Trophoblast cell (in vitro differentiated cells and primary cell): ENCODE data around the gene RGL2.

Experiments used
- DNase-seq, 2 donors: peaks; one replicate each; pipeline ENCODE4 v3.0.0-alpha.2; 2016
- H2AFZ ChIP-seq: 2 replicates; pipeline ENCODE4 v1.6.1; 2013; ENCODE audit warnings: low read length, moderate library complexity, mild to moderate bottlenecking; ENCODE audit not compliant: insufficient read depth, poor library complexity
- H2AK5ac ChIP-seq: 2 replicates; pipeline ENCODE4 v1.6.1; 2013; ENCODE audit warnings: mild to moderate bottlenecking, low read length
- H2BK120ac ChIP-seq: 2 replicates; pipeline ENCODE4 v1.6.1; 2013; ENCODE audit warnings: low read length, mild to moderate bottlenecking, moderate library complexity; ENCODE audit not compliant: insufficient read depth, poor library complexity
- H2BK12ac ChIP-seq: 2 replicates; pipeline ENCODE4 v1.6.1; 2013; ENCODE audit warnings: mild to moderate bottlenecking, low read length, moderate library complexity
- H2BK5ac ChIP-seq: 2 replicates; pipeline ENCODE4 v1.6.1; 2013; ENCODE audit warnings: low read length, low read depth, moderate library complexity, mild to moderate bottlenecking; ENCODE audit not compliant: poor library complexity
- H3K14ac ChIP-seq: 2 replicates; pipeline ENCODE4 v1.6.1; 2013; ENCODE audit warnings: mild to moderate bottlenecking, low read length
- H3K18ac ChIP-seq: 2 replicates; pipeline ENCODE4 v1.6.1; 2013; ENCODE audit warnings: mild to moderate bottlenecking, low read length
- H3K23ac ChIP-seq: 2 replicates; pipeline ENCODE4 v1.6.1; 2013; ENCODE audit warnings: low read length
- H3K27ac ChIP-seq: 2 replicates; pipeline ENCODE4 v1.5.1; 2013; ENCODE audit warnings: low read depth, mild to moderate bottlenecking, inconsistent platforms, low read length, moderate library complexity
- H3K27me3 ChIP-seq: 2 replicates; pipeline ENCODE4 v1.6.1; 2013; ENCODE audit warnings: inconsistent platforms, mild to moderate bottlenecking, low read length, moderate library complexity; ENCODE audit not compliant: insufficient read depth
- H3K36me3 ChIP-seq, 2 experiments: 1 replicate in 1 of 2; 2 replicates in 1 of 2; pipeline ENCODE4 v1.6.1; 2013; ENCODE audit warnings: low read length in 2 of 2, mild to moderate bottlenecking in 2 of 2, moderate library complexity in 1 of 2; ENCODE audit not compliant: insufficient read depth in 2 of 2, control insufficient read depth in 1 of 2
- H3K4ac ChIP-seq: 2 replicates; pipeline ENCODE4 v1.6.1; 2013; ENCODE audit warnings: low read depth, mild to moderate bottlenecking, low read length, moderate library complexity
- H3K4me1 ChIP-seq, 2 experiments: 1 replicate in 1 of 2; 2 replicates in 1 of 2; pipeline ENCODE4 v1.6.1; 2013; ENCODE audit warnings: low read length in 2 of 2, mild to moderate bottlenecking in 2 of 2, moderate library complexity in 1 of 2; ENCODE audit not compliant: insufficient read depth in 2 of 2, control insufficient read depth in 1 of 2
- H3K4me2 ChIP-seq: 2 replicates; pipeline ENCODE4 v1.6.1; 2013; ENCODE audit warnings: inconsistent platforms, mild to moderate bottlenecking, low read length, moderate library complexity
- H3K4me3 ChIP-seq: 2 replicates; pipeline ENCODE4 v1.5.1; 2013; ENCODE audit warnings: mild to moderate bottlenecking, low read depth, low read length, inconsistent platforms
- H3K79me1 ChIP-seq: one replicate; pipeline ENCODE4 v1.6.1; 2013; ENCODE audit warnings: low read length
- H3K79me2 ChIP-seq: 2 replicates; pipeline ENCODE4 v1.6.1; 2013; ENCODE audit warnings: low read length, mild to moderate bottlenecking; ENCODE audit not compliant: control insufficient read depth, insufficient read depth, poor library complexity
- H3K9ac ChIP-seq: 2 replicates; pipeline ENCODE4 v1.6.1; 2013; ENCODE audit warnings: mild to moderate bottlenecking, low read length
- H3K9me3 ChIP-seq: 2 replicates; pipeline ENCODE4 v1.6.1; 2013; ENCODE audit warnings: low read depth, mild to moderate bottlenecking, control low read depth, inconsistent platforms, low read length; ENCODE audit not compliant: insufficient read depth
- H4K12ac ChIP-seq: 2 replicates; pipeline ENCODE4 v1.6.1; 2013; ENCODE audit warnings: low read depth, mild to moderate bottlenecking, low read length, moderate library complexity
- H4K8ac ChIP-seq: 2 replicates; pipeline ENCODE4 v1.6.1; 2013; ENCODE audit warnings: low read depth, mild to moderate bottlenecking, low read length, moderate library complexity
- H4K91ac ChIP-seq: one replicate; pipeline ENCODE4 v1.6.1; 2013; ENCODE audit warnings: low read depth, mild to moderate bottlenecking, low read length, moderate library complexity
- WGBS: extraction: QIAGEN DNeasy Blood & Tissue Kit; methylation state at CpG from one replicate; pipeline ENCODE4 v1.1.7; 2013; ENCODE audit warnings: missing lambda C conversion rate; ENCODE audit not compliant: insufficient read length, insufficient coverage; ENCODE audit errors: extremely low coverage; 5-methylcytosine and 5-hydroxymethylcytosine counted together

Gene RGL2

GRCh38 chr6:33319939-33320314 is 21.2 kb upstream of the RGL2 start:
- WGBS, result no CpG with 5 or more reads among the region's 3 CpGs
- no peak overlapping the region for H4K12ac ChIP-seq
- H2BK12ac ChIP-seq, result no peak overlapping the region
- H2BK120ac ChIP-seq, result peak overlapping the region; percentile 5
- H3K79me2 ChIP-seq, result peaks cover 10% of the 10 kb centered on the region
- no peak overlapping the region for H2AFZ ChIP-seq
- H3K27me3 ChIP-seq, result no peaks in the 10 kb centered on the region
- no peak overlapping the region for H3K4me3 ChIP-seq
- H4K8ac ChIP-seq, result no peak overlapping the region
- H2AK5ac ChIP-seq, result no peak overlapping the region
- H3K27ac ChIP-seq, result peak overlapping the region; percentile 43
- peaks cover 11% of the 10 kb centered on the region for H3K79me1 ChIP-seq
- peak overlapping the region; percentile 48 for H4K91ac ChIP-seq
- peaks cover 35 to 38% of the 10 kb centered on the region in 2 experiments for H3K36me3 ChIP-seq
- H2BK5ac ChIP-seq, result no peak overlapping the region
- no peaks in the 10 kb centered on the region for H3K9me3 ChIP-seq
- H3K18ac ChIP-seq, result peak overlapping the region; percentile 20
- DNase-seq, result no peak
- no peak overlapping the region for H3K9ac ChIP-seq
- H3K4me1 ChIP-seq, result peaks cover 21 to 29% of the 10 kb centered on the region in 2 experiments
- H3K4me2 ChIP-seq, result peak overlapping the region; percentile 14
- H3K14ac ChIP-seq, result no peak overlapping the region
- no peak overlapping the region for H3K23ac ChIP-seq
- peak overlapping the region; percentile 12 for H3K4ac ChIP-seq

- peaks cover 20% of the 10 kb centered on the region for H3K79me1 ChIP-seq
- no peak overlapping the region for H3K23ac ChIP-seq
- no peak for DNase-seq
- H2BK12ac ChIP-seq, result no peak overlapping the region
- peak overlapping the region; percentile 73 for H3K4me2 ChIP-seq
- H3K9me3 ChIP-seq, result no peaks in the 10 kb centered on the region
- H4K8ac ChIP-seq, result peak overlapping the region; percentile 36
- no peak overlapping the region for H4K12ac ChIP-seq
- peaks cover 15% of the 10 kb centered on the region for H3K79me2 ChIP-seq
- H3K18ac ChIP-seq, result no peak overlapping the region
- no peaks in the 10 kb centered on the region for H3K27me3 ChIP-seq
- H2AFZ ChIP-seq, result no peak overlapping the region
- peak overlapping the region; percentile 1 for H3K9ac ChIP-seq
- peaks cover 35 to 38% of the 10 kb centered on the region in 2 experiments for H3K36me3 ChIP-seq
- H3K27ac ChIP-seq, result peak overlapping the region; percentile 48
- no peak overlapping the region for H2BK5ac ChIP-seq
- no peak overlapping the region for H4K91ac ChIP-seq
- H2AK5ac ChIP-seq, result no peak overlapping the region
- H3K4me3 ChIP-seq, result no peak overlapping the region
- WGBS, result no CpG with 5 or more reads among the region's 8 CpGs
- no peak overlapping the region for H2BK120ac ChIP-seq
- no peak overlapping the region for H3K4ac ChIP-seq
- no peak overlapping the region for H3K14ac ChIP-seq
- H3K4me1 ChIP-seq, result peaks cover 21 to 32% of the 10 kb centered on the region in 2 experiments
These were observed 19.8 kb upstream of the RGL2 start for GRCh38 chr6:33318426-33319073.

GRCh38 chr6:33317669-33318425 is 19.1 kb upstream of the RGL2 start, which contains the start of gene ZBTB22:
TSS of gene ZBTB22 (minus strand) at chr6:33317744. CDS start at chr6:33316916, 828 bp downstream.
- Histone ChIP-seq H2BK120ac (peak within 1 kb of the TSS; percentile 21), H3K4me3 (peak within 1 kb of the TSS; percentile 73)

GRCh38 chr6:33317419-33317668 is 18.6 kb upstream of the RGL2 start:
- peaks cover 35 to 38% of the 10 kb centered on the region in 2 experiments for H3K36me3 ChIP-seq
- peak overlapping the region; percentile 38 for H3K4me2 ChIP-seq
- H3K79me2 ChIP-seq, result peaks cover 18% of the 10 kb centered on the region
- H2BK5ac ChIP-seq, result no peak overlapping the region
- H3K23ac ChIP-seq, result no peak overlapping the region
- peaks cover 23 to 34% of the 10 kb centered on the region in 2 experiments for H3K4me1 ChIP-seq
- no peak overlapping the region for H3K14ac ChIP-seq
- H3K4me3 ChIP-seq, result peak overlapping the region; percentile 73
- no peak overlapping the region for H2AFZ ChIP-seq
- H3K9ac ChIP-seq, result no peak overlapping the region
- H4K91ac ChIP-seq, result no peak overlapping the region
- no peak overlapping the region for H4K8ac ChIP-seq
- no peak overlapping the region for H3K4ac ChIP-seq
- no peak overlapping the region for H3K18ac ChIP-seq
- no peak overlapping the region for H2AK5ac ChIP-seq
- DNase-seq, result no peak
- H3K9me3 ChIP-seq, result no peaks in the 10 kb centered on the region
- no peak overlapping the region for H4K12ac ChIP-seq
- H3K27ac ChIP-seq, result peak overlapping the region; percentile 80
- peaks cover 20% of the 10 kb centered on the region for H3K79me1 ChIP-seq
- no peaks in the 10 kb centered on the region for H3K27me3 ChIP-seq
- WGBS, result no CpG with 5 or more reads among the region's 27 CpGs
- no peak overlapping the region for H2BK120ac ChIP-seq
- H2BK12ac ChIP-seq, result no peak overlapping the region

More at GRCh38 chr6:33317669-33318425, 19.1 kb upstream of the RGL2 start, which contains the start of gene ZBTB22:
- Histone ChIP-seq H3K4me1 (peaks cover 21 to 32% of the 10 kb centered on the region in 2 experiments), H4K91ac (peak within 1 kb of the TSS; percentile 25), H2BK5ac (peak within 1 kb of the TSS; percentile 38), H2AFZ (peak within 1 kb of the TSS; percentile 30), H4K8ac (peak within 1 kb of the TSS; percentile 37), H3K36me3 (peaks cover 35 to 38% of the 10 kb centered on the region in 2 experiments), H3K23ac (no peak within 1 kb of the TSS), H3K4me2 (peak within 1 kb of the TSS; percentile 73), H3K27me3 (no peaks in the 10 kb centered on the region), H3K79me2 (peaks cover 20% of the 10 kb centered on the region), H3K79me1 (peaks cover 25% of the 10 kb centered on the region), H3K9ac (peak within 1 kb of the TSS; percentile 16), H3K18ac (peak within 1 kb of the TSS; percentile 60), H3K9me3 (no peaks in the 10 kb centered on the region), H3K14ac (peak within 1 kb of the TSS; percentile 37), H3K4ac (no peak within 1 kb of the TSS), H2AK5ac (no peak within 1 kb of the TSS), H3K27ac (peak within 1 kb of the TSS; percentile 80), H2BK12ac (no peak within 1 kb of the TSS), H4K12ac (no peak within 1 kb of the TSS)
- no CpG with 5 or more reads among the region's 44 CpGs for WGBS
- DNase-seq, result peak; percentile 99 to 100
